NCI-H2227 (cell line): ENCODE results near the gene ID3.
"Not testable (repeated sequence)": the region's sequence is repeated elsewhere in the genome, so short reads cannot be mapped to it uniquely, and the experiment has no call there.

Experiments used
- DNase-seq: peaks from one replicate; lab custom pipeline; 2025; ENCODE audit not compliant: unreplicated experiment; lab: John Stamatoyannopoulos, UW

The ID3 gene

DNA sequence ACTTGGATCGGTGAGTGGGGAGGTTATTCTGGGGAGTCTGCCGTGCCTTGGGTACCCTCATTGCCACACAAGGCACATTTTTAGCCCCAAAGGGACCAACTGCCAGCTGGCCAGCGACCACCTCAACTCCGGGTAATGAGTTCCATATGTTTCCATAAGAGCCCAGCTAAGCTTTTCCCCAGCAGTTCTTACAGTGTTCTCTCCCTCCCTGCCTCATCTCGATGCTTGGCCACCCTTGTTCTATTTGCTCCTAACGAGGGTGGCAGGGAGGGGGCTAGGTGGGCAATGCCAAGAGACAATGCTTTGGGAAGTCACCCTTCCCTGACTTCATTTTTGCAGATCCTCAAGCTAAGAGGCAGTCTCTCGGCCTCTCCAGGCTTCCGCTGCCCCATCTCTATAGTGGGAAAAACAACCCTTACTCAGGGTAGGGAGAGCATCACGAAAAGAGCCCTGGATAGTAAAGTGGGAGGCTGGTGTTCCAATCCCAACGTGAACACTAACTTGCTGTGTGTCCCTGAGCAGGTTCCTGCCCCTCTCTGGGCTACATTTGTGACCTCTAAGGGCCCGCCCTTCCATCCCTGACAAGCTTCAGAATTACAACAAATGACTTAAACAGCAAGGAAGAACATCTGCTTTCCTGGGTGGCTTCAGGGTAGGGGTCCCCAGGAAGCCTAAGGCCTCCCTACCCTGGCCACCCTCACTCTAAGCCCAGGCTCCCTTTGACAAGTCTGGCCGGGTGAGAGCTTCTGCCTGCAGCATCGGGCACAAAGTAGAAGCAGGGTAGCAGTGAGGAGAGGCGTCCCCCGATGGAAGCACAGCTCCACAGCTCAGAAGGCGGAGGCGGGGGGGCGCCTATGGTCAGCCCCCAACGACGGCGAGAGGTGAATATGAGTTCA is 5.8 kb downstream of the ID3 start:
- DNase-seq, result peak; percentile 46

DNA sequence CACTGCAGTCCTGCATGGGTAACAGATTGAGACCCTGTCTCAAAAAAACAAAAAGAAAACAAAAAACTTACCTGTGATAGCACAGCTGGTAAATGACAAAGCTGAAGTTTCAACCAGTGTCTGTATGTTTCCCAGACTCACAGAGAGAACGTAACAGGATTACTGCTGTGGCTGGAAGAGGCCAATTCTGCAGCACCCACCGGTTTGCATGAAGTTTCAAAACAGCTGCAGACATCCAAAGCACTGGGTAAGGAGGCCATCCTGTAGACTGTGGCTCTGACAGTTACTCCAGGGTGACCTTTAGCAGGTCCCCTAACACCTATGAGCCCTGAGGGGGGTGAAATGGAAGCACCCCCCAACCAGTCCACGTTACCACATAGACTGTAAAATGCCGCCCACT is 7.5 kb downstream of the ID3 start:
- no peak for DNase-seq

DNA sequence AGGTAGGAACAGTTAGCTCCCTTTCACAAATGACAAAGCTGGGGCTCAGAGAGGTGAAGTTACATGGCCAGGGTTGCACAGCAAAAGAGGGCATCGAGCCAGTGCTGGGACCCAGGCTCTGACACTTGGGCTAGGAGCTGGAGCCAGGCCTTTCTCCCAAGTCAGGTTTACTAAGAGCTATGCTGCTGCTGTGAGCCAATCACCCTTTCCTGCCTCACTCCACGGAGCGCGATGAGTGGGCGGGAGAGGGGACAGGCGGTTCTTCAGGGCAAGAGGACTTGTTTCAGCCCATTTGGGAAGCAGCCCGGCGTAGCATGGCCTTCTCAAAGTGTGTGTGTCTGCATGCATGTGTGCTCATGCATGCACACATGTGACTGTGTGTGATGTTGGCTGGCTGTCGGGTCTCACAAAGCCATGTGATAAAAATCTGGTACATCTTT is 10.6 kb downstream of the ID3 start:
- no peak for DNase-seq

DNA sequence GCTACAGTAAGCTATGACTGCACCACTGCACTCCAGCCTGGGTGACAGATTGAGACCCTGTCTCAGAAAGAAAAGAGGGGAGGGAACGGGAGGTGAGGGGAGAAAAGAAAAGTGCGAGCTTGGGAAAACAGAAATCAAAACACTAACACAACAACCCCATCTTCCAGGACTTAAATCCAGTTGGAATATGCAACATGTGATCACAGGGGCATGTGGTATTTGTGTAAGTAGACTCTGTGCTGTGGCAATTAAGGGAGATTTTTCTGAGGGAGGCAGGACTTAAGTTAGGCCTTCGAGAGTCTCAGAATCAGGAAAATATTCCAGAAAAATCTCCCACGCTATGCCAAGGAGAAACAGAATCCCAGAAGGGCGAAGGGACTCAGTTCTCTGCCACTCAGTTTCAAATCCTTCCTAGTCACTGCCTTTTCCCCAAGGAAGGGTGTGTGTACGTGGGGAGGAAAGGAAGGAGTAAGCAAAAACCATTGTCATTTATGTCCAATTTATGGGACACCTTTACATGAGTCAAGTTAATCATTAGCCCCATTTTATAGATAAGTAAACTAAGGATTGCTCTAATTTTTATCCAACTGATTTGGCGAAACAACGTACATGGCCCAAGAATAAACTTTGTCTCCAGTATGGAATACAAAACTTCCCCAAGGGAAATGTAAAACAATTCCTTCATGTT is 12.3 kb downstream of the ID3 start:
- DNase-seq, result no peak

DNA sequence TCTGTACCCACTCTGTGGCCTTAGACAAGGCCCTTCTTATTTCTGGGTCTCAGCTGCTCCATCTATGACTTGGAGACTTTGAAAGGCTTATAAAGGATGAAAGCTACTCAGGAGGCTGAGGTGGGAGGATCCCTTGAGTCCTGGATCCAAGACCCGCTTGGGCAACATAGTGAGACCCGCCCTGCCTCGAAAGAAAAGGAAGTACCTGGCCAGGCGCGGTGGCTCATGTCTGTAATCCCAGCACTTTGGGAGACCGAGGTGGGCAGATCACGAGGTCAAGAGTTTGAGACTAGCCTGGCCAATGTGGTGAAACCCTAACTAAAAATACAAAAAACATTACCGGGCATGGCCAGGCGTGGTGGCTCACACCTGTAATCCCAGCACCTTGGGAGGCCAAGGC is 13.4 kb downstream of the ID3 start:
- DNase-seq, result no peak

DNA sequence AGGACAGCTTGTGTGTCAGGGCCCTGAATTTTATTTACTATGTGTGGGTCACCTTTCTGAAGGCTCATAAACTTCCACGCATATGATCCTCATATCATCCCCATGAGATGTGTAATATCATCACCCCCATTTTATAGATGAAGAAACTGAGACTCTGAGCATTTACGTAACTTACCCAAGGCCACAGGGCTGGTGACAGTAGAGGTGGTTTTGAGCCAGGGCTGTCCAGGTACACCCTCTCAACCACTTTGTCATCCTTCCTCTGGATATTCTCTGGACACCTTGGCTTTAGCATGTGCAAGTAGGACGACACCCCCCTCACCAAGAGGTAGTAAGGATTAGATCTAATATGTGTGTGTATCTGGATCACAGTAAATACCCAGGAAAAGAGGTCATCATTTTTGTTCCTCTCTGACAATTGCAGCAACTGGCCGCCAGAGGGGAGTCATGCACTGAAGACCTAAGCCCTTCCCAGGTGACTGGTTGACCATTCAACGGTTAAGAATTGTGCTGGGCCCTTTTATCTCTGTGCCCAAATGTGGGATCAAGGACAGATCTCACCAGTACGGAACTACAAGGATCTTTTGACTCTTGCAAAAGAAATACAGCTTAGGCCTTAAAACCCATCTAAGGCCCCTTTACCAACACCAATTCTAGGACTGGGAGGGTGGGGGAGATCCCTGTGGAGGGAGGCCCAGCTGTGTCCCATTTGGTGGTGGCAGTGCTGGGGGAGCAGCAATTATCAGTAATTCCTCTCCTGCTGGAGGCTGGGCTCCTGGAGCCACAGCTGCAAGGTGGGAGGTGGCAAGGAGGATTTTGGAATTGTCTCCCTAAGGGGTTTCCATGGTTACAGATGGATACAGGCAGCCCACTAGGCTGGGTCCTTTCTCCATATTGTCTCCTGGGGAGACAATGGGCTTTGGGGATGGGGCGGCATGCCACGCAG is 14.6 kb downstream of the ID3 start:
- DNase-seq, result peak; percentile 90

DNA sequence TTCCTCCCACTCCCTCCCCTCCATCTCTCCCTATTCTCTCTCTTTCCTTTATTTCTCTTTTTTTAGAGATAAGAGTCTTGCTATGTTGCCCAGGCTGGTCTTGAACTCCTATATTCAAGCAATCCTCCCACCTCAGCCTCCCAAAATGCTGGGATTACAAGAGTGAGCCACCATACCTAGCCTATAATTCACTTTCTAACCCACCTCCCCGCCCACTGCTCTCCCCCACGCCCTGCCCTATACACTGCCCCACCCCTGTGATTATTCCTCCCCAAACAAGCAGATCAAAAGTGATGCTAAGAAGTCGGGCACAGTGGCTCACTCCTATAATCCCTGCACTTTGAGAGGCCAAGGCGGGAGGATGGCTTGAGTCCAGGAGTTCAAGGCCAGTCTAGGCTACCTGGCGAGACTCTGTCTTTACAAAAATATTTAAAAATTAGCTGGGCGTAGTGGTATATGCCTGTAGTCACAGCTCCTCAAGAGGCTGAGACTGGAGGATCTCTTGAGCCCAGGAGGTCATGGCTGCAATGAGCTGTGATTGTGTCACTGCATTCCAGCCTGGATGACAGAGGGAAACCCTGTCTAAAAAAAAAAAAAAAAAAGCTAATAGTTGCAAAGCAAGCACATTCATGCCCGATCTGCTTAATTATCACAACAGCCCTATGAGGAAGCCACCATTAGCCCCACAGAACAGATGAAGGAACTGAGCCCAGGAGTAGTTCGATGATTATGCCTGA is 15.4 kb downstream of the ID3 start:
- DNase-seq, result no peak

DNA sequence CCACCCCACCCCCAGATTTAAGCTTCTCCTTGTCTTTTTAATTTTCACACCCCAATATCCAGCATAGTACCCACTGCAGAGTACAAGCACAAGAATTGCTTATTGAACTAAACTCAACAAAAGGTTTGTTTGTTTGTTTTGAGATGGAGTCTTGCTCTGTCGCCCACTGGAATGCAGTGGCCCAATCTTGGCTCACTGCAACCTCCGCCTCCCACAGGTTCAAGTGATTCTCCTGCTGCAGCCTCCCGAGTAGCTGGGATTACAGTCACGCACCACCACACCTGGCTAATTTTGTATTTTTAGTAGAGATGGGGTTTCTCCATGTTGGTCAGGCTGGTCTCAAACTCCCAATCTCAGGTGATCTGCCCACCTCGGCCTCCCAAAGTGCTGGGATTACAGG is 16.4 kb downstream of the ID3 start:
- not testable (repeated sequence) for DNase-seq

DNA sequence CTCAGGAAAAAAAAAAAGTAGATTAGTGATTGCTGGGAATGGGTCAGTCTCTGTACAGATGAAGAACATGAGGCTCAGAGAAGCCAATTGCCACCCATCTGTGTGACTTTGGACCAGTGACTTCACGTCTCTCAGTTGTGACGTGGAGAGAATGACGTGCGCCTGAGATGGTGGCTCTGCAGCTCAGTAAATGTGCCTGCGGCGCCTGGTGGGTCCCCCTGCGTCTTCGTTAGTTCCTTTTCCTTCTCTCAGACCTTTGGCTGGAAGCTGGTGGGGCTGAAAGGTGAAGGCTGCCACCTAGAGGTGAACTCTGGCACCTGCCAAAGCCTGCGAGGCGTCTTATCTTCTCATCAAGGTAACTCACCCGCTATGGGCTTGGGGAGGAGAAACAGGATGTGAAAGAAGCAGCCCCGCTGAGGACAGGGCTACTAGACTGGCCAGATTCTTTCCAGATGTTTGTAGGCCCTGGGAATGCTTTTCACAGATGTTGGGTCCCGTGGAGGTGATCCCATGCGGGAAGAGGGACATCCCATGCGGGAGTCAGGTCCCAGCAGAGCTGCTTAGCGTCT is 19.5 kb downstream of the ID3 start:
- DNase-seq, result peak; percentile 94

DNA sequence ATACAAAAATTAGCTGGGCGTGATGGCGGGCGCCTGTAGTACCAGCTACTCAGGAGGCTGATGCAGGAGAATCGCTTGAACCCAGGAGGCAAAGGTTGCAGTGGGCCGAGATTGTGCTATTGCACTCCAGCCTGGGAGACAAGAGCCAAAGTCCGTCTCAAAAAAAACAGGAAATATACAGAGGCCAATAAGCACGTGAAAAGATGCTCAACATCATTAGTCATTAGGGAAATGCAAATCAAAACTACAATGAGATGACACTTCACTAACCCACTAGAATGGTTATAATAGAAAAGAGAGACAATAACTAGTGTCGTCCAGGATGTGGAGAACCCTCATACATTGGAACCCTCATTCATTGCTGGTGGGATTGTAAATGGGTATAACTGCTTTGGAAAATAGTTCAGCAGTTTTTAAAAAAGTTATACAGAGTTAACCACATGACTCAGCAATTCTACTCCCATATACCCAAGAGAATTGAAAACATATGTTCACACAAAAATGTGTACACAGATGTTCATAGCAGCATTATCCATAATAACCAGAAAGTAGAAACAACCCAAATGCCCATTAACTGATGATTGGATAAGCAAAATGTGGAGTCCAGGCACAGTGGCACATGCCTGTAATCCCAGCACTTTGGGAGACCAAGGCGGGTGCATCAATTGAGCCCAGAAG is 21.9 kb downstream of the ID3 start:
- DNase-seq, result no peak

DNA sequence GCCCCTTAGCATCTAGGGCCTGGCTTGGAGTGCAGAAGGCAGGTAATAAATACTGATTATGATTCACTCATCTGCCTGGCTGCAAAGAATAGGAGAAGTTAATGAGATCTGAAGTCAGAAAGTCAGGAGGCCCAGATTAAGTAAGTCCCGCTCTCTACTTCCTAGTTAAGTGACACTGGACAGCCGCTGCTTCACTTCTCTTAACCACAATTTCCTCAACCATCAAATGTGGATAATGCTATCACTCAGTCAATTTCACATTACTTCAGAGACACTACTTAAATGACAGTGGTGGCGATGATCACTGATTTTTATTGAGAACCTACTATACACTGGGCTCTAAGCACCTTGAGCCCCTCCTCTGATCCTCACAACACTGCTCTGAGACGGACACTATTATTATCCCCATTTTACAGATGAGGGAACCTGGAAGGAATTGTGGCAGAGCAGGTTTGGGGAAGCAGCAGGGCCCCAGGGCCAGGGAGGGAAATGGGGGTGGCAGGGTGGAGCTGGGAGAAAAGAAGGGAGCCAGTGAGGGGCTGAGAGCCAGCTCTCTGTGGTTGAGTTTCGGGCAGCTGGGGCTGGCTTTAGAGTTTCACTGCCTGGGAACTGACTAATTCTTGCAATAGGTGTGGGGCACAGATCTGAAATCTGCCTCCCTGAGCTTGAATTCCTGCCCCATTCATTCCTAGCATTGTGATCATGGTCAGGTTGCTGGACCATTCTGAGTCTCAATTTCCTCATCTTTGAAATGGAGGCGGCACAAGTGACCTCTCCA is 25.9 kb downstream of the ID3 start:
- DNase-seq, result no peak

DNA sequence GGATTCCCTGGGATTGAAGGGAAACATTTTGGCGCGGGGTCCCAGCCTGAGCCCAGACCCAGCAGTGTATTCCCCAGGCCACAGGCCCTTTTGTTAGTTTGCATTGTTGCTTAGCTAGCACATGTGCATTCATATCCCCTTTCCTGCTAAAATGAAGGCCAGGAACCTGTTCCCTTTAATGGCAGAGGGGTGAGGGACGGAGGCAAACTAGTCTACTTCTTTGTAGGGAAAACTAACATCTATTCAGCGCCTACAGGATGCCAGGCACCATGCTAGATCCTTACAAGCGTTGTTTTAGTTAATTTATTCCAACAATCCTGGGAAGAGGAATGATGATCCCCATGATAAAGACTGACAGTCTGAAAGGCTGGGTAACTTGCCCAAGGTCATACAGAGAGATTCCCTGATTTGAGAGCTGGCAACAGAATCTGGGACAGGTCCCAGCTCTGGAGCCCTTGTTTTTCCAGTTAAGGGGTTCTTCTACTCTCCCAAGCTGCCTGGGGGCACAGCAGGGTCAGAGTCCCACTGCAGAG is 27.7 kb downstream of the ID3 start:
- no peak for DNase-seq

DNA sequence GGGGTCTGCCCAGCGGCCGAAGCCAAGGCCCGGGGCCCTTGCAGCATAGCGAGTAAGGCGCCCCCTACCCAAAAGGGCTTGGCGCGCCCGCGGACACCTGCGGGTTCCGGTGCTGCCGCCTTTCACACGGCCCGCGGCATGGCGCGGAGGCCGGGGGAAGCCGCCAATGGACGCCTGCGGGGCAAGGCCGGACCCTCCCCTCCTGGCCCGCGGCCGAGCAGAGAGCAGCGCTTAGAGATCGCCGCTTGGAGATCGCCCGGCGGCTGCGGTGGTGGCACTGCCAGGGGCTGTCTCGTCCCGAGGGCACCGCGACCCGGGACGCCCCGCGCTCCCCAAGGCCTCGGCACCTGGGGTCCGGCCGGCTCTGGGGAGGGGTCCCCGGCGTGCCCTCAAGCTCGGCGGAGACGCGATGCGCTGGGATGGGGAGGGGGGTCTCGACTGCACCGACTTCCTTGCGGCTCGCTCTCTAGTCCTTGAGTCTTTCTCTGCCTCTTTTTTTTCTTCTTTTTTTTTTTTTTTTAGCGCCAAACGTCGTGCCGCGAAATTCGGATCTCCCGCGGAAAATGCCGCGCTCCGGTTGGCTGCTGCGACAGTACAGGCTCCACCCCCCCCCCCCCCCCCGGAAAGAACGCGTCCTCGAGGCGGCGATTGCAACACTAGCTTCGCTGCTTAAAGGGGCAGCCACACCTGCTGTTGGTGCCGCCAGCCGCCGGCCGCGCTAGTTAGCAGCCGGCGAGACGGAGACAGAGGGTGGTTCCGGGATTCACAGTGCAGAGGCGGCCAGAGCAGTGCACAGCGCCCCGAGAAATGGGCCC is 28.3 kb downstream of the ID3 start, which contains the start of gene E2F2:
Gene E2F2 (minus strand): TSS at position 487 of the 815 bp plus-strand sequence. CDS start 440 bp downstream, at position 47.
- DNase-seq, result peak; percentile 94

DNA sequence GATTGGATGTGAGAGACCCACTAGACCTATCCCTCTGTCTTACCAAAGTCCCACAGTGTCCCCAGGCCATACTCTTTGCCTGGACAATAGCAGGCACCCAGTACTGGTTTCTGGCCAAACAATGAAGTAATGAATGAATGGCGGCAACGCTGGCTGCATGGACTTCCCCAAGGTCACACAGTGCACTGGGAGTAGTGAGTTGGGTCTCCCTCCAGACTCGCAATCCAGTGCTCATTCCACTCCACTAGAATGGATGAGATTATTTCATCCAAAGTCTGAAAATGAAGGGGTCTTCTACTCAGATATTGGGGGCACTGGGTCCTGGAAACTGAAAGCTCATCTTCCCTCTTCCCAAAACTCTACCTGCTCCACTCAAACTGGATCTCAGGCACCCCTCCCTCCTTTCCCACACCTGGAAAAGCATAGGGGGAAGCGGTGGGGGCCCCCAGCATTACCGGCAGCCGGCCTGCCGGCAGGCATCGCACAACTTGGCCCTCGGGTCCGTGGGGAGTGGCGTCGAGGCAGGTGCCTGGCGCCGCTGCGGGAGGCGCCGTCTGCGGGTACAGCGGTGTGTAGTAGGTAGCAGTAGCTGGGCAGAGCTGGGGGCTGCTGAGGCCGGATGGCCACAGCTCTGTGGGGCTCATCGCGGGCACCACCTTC is 29.1 kb downstream of the ID3 start:
- DNase-seq, result peak; percentile 60

DNA sequence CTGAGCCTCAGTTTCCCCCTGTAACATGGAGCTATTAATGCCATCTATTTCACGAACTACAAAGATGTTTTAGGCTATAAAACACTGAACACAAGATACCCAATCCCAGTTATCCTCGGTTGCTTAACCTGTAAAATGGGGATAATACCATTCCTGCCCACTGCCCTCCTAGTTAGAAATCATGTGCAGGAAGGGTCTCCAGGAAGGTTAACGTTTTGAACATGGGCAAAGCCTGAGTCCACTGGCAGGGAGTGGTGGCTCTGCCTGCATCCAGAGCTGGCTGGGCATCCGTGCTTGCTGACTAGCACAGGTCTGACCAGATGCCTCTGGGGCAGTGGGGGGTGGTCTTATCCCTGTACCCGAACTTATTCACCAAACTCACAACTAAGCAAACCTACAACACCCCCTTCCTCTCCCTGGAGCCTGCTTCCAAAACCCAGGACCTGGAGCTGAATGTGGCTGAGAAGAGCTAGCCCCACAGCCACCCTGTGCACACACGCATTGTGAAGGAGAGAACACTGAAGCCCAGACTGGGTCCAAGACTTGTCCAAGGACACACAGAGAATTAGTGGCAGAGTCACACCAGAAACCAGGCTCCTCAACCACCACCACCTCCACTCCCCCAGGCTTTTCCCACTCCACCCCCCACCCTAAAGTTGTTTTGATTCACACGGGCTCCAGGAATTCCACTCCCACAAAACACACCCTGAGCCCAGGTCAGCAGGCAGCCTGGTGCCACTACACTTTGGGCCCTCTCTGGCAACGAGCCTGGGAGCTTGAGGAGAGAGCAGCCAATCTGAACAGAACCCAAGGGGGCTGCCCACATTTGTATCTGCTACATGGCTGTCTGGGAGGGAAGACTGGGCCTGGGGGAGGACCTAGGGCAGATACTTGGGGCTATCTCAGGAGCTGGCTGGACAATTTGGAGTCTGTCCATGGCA is 29.9 kb downstream of the ID3 start:
- no peak for DNase-seq
